GM19372 (cell line): ENCODE measurements around the gene ZNF74.
"Not testable (repeated sequence)": the region's sequence is repeated elsewhere in the genome, so short reads cannot be mapped to it uniquely, and the experiment has no call there.

ENCODE experiments used
- ATAC-seq: cut with Tn5 transposase; IDR thresholded peaks from one replicate; pipeline ENCODE4 v1.9.1; 2021; ENCODE audit warnings: mild to moderate bottlenecking, low read depth, moderate library complexity; ENCODE audit not compliant: unreplicated experiment

ZNF74 gene

DNA sequence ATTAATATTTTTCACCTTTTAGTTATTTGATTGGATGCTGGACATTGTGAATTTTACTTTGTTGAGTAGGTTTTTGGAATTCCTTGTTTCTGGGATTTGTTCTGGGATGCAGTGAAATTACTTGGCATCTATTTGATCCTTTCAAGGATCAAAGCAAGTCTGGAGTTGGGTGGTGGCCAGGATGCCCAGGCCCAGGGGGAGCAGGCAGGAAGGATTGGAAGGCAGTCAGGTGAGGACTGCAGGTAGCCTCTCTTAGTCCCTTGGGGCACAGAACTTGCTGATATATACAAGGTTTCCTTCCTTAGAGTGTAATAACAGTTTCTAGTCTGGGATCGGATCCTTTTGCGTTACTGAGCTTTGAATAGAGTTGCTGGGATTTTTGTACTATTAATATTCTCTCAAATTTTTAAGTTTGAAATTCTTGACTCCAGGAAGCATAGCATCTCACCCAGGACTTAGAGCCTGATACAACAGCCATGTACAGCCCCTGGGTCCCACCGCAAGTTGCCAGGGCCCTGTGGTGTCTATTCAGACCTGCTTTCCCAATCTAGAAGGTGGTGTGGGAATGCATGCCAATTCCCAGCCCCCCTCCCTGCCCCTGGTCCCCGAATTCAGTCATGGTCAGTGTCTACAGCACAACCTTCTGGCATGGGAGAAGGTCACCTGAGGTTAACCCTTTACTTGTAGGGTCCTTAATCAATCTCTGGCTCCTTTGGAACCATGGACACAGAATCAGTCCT is 6.1 kb downstream of the ZNF74 start:
- ATAC-seq, result no peak

DNA sequence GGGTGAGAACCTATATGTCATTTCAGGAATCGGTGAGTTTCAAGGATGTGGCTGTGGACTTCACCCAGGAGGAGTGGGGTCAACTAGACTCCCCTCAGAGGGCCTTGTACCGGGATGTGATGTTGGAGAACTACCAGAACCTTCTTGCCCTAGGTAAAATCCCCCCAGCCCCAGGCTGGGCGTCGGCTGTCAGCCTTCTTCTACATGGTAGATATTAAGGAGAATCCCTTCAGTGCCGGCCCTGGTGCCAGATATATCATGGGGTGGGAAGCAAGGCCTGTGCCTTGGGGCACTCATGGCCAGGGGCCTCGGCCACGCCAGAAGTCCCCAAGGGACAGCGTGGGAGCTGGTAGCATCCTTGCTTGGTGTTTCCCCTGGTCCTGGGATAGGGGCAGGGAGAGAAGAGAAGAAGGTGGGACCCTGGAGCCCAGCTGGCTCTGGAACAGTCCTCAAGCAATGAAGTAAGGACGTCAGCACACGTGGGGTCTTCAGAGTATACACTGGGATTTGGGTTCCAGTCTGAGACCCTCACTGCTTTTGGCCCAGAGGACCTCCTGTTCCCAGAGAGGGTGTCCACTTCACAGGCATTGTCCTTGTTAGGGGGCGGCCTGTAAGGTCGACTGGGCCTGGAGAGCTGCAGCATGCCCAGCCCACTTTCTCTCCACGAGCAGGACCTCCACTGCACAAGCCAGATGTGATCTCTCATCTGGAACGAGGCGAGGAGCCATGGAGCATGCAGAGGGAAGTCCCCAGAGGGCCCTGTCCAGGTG is 6.8 kb downstream of the ZNF74 start:
- no peak for ATAC-seq

DNA sequence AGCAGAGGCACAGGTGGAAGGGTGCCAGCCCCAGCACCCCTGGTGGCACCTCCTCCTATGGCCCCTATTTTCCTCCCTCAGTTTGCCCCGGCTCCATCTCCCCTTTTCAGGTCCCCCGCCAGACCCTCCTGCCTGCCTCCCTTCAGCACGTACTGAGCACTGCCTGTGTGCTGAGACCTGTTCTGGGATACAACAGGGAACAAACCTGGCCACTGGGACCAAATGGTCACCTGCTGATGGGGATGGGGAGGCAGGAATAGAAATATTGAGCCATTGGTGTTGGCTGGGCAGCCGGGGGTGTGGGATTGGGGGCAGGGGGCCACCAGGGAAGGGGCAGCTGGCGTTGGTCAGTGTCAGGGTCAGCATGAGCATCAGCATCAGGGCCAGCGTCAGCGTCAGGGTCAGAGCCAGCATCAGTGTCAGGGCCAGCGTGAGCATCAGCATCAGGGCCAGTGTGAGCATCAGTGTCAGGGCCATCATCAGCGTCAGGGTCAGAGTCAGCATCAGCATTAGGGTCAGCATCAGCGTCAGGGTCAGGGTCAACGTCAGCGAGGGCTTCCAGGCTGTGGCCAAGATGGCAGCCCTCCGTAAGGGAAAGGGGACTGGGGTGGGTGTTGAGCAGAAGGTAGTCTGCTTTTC is 7.5 kb downstream of the ZNF74 start:
- ATAC-seq, result no peak

DNA sequence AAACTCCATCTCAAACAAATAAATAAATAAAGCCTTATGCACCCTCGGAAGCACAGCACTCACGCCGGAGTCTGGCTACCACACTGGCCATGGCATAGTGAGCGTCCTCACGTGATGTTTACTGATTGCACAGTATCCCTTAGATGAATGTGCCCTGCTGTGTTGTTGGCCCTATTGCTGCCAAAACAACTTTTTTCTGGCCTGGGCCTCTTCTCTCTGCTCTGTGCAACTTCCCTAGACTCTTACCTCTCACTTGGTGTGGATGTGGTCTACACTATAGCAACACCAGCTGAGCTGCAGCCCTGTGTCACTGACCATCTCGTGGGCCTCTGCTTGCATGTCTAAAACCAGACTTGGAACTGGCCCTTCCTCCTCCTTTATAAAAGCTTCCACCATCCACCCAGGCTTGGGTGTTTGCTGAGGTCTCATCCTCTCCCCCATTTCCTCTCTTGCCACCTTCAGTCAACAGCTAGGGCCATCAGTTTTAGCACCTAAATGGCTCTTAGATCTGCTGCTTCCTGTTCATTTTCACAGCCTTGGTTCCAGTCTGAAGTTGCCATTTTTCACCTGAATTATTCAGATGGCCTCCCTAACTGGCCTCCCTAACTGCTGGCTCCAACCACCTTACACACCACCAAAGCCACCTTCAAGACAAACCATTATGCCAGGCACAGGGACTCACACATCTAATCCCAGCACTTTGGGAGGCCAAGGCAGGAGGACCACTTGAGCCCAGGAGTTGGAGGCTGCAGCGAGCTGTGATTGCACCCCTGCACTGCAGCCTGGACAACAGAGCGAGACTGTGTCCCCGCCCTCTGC is 9.2 kb downstream of the ZNF74 start:
- ATAC-seq, result no peak

DNA sequence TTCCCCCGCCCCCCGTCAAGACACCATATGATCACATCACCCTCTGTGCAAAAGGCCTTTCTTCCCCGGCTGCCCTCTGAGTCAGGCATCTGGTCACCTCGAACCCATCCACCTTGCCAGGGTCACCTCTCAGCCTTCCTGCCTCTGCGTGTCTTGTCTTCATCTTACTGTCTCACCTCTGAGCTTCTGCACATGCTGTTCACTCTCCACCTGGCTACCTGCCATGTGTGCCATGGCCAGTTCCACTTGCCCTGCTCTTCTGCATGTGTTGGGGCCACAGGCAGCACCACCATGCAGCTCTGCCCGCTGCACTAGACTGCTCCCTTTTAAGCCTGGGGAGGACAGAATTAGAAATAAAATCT is 9.8 kb downstream of the ZNF74 start:
- no peak for ATAC-seq

DNA sequence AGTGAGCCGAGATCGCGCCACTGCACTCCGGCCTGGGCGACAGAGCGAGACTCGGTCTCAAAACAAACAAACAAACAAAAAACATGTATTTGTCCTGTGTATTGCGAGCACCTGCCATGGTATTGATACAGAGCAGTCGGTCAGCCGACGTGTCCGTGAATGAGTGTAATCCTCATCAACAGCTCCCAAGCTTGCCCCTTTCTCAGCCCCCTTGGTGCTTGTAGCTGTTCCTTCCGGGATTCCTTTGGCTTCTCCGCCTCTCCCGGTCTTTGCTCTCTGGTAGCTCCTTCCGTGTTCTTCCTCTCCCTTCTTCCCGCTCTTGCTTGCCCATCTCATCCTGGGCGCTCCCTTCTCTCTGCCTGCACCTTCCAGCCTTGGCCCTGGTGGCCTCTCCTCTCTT is 10.9 kb downstream of the ZNF74 start:
- no peak for ATAC-seq

DNA sequence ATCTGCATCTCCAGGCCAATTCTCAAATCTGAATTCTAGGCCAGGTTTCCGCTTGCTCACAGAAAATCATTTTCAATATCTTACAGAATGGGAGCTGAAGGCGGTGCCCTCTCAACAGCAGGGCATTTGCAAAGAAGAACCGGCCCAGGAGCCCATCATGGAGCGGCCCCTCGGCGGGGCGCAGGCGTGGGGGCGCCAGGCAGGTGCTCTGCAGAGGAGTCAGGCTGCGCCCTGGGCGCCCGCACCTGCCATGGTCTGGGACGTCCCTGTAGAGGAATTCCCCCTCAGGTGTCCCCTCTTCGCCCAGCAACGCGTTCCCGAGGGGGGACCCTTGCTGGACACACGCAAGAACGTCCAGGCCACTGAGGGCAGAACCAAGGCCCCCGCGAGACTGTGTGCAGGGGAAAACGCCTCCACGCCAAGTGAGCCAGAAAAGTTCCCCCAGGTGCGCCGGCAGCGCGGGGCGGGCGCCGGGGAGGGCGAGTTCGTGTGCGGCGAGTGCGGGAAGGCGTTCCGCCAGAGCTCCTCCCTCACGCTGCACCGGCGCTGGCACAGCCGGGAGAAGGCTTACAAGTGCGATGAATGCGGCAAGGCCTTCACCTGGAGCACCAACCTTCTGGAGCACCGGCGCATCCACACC is 11.5 kb downstream of the ZNF74 start:
- no peak for ATAC-seq

DNA sequence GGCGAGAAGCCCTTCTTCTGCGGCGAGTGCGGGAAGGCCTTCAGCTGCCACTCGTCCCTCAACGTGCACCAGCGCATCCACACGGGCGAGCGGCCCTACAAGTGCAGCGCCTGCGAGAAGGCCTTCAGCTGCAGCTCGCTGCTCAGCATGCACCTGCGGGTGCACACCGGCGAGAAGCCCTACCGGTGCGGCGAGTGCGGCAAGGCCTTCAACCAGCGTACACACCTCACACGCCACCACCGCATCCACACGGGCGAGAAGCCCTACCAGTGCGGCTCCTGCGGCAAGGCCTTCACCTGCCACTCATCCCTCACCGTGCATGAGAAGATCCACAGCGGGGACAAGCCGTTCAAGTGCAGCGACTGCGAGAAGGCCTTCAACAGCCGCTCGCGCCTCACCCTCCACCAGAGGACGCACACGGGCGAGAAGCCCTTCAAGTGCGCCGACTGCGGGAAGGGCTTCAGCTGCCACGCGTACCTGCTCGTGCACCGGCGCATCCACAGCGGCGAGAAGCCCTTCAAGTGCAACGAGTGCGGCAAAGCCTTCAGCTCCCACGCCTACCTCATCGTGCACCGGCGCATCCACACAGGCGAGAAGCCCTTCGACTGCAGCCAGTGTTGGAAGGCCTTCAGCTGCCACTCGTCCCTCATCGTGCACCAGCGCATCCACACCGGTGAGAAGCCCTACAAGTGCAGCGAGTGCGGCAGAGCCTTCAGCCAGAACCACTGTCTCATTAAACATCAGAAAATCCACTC is 12.2 kb downstream of the ZNF74 start:
- no peak for ATAC-seq

DNA sequence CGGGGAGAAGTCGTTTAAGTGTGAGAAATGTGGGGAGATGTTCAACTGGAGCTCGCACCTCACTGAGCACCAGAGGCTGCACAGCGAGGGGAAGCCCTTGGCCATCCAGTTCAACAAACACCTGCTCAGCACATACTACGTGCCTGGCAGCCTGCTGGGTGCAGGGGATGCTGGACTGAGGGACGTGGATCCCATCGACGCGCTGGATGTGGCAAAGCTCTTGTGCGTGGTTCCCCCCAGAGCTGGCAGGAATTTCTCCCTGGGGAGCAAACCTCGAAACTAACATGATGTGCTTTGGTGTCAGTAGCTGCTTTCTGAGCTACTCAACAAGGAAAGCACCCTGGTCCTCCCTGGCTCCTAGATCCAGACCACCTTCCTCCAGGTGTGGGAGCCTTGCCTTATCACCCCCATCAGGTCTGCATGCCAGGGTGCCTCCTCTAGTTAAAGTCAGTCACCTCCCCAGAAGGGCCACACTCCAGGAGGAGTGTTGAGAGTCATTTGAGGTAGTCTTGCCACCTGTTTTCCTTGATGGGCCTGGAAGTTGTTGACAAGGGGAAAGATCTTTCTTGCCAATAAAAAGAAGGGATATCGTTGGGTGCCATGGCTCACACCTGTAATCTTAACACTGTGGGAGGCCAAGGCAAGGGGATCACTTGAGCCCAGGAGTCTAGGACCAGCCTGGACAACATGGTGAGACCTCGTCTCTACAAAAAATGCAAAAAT is 12.9 kb downstream of the ZNF74 start:
- ATAC-seq, result no peak

DNA sequence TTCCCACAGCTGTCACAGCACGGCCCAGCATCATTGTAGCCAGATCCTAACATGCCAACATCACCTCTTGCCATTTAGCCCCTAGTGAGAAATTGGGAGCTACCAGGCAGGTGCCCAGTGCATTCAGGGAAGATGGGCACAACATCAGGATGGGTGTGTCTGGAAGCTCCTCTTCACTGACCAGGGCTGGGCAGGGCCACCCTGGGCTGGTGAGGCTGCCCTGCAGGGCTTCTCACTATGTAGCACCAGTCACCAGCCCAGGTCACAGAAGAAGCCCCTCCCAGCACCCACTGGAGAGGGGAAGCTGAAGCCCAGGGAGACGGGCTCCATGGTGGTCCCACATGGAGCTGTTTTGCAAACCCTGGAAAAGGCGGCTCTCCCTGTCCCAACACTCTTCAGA is 13.9 kb downstream of the ZNF74 start:
- no peak for ATAC-seq

DNA sequence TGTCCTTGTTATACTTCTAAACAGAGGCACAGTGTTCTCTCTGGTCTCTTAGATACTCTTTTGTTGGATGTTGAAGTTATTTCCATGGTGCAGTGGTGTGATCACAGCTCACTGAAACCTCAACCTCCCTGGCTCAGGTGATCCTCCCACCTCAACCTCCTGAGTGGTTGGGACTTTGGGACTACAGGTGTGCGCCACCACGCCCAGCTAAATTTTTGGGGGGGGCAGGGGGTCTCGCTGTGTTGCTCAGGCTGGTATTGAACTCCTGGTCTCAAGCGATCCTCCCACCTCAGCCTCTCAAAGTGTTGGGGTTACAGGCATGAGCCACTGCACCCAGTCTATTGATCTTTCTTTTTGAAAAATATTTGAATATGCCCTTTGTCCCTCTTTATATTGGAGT is 14.9 kb downstream of the ZNF74 start:
- no peak for ATAC-seq

DNA sequence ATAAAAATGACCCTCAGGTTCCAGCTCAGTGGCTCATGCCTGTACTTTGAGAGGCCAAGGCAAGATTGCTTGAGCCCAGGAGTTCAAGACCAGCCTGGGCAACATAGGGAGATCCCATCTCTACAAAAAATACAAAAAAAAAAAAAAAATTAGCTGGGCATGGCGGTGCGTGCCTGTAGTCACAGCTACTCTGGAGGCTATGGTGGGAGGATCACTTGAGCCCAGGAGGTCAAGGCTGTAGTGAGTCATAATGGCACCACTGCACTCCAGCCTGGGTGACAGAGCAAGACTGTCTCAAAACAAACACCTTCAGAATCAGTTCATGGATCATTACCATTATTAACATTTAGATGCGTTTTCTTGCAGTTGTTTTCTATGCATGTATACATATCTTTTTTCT is 15.4 kb downstream of the ZNF74 start:
- ATAC-seq, result not testable (repeated sequence)

DNA sequence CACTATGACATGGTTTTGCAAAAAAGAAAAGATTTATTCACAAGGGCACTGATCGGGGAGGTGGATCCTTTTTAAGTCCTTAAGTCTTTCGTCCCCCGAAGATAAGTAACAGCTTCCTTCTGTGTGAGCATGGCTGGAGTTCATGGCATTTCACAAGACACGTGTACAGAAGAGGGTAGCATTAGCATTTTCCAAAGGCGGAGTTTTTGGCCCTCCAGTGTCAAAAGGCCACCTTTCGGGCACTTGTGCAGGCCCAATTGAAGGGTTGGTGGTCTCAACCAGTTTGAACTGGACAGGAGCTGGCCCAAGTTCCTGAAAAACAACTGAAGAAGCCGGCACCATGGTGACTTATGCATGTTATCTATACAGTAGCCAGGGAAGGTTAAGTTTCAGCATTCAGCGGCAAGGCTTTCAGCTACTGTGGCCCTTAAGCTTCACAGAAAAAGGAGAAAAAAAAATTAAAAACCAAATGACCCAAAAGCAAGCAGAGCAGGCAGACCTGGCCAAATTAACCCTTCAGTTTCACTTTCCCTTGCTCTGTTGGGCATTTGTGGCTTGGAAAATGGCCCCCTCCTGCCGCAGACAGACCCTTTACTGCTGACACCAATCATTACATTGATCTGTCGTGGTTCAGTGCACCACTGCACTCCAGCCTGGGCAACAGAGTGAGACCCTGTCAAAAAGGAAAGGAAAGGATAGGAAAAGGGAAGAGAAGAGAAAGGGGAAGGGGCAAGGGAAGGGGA is 18.7 kb downstream of the ZNF74 start:
- ATAC-seq, result no peak

DNA sequence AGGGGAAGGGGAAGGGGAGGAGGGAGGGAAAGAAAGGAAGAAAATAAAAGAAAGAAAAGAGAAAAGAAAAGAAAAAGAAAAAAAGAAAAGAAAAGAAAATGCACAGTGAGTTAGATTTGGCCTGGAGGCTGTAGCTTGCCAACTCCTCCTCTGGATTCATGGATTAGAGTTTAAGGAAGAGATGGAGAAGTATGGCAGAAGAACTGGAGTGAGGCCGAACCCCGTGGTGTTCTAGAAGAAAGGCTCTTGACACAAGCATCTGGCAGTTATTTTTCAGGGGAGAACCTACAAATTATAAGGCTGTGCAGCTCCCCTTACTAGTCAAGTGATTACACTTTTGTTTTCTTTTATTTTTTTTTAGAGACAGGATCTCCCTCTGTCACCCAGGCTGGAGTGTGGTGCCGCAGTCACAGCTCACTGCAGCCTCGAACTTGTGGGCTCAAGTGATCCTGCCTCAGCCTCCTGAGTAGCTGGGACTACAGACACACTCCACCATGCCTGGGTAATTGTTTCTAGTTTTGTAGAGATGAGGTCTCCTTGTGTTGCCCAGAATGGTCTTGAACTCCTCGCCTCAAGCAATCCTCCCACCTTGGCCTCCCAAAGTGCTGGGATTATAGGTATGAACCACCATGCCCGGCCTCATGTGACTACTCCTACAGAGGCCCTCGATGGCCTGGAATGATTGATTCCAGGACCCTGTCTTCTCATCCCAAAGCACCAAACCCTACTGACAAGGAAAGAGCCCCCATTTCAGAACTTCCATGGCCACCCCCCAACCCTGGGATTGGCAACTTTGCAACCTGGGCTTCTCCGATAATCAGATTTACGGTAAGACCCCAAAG is 19.5 kb downstream of the ZNF74 start:
- ATAC-seq, result no peak

DNA sequence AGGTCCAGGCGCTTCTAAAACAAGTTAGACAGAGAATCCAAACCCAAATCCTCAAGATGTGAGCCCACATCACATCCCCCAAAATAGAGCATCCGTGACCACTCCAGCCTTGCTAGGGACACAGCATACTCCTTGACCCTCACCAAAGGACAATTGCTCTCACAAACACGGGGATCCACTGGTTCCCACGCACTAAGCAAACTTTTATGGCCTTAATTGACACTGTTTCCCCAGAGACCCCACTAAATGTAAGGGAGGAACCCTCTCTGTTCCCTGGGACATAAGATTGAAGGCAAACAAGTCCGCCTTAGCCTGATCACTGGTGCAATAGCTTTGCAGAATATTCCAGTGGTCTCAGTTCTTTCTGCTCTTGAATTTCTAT is 20.1 kb downstream of the ZNF74 start:
- no peak for ATAC-seq

DNA sequence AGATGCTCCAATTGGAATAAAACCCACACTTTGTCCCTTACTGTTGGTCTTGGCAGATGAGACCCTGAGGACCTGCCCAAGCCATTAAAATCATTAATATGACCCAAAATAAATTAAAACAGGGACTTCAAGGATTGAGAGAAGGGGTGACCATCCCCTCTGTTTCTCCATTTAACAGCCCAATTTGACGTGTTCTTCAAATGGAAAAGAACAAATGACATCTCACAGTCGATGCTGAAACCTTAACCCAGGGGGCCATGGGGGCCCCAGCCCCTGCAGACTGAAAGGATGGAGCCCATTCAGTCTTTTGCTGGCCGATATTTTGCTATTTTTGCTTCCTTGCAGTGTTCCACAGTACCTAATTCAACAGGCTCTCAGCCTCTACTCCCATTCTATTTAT is 20.5 kb downstream of the ZNF74 start:
- ATAC-seq, result no peak

DNA sequence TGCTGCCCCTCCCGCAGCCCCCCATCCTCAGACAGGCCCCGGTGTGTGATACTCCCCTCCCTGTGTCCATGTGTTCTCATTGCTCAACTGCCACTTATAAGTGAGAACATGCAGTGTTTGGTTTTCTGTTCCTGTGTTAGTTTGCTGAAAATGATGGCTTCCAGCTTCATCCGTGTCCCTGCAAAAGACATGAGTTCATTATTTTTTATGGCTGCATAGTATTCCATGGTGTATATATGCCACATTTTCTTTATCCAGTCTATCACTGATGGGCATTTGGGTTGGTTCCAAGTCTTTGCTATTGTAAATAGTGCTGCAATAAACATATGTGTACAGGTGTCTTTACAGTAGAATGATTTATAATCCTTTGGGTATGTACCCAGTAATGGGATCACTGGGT is 21.3 kb downstream of the ZNF74 start:
- ATAC-seq, result not testable (repeated sequence)

DNA sequence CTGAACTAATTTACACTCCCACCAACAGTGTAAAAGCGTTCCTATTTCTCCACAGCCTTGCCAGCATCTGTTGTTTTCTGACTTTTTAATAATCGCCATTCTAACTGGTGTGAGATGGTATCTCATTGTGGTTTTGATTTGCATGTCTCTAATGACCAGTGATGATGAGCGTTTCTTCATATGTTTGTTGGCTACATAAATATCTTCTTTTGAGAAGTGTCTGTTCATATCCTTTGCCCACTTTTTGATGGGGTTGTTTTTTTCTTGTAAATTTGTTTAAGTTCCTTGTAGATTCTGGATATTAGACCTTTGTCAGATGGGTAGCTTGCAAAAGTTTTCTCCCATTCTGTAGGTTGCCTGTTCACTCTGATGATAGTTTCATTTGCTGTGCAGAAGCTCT is 21.7 kb downstream of the ZNF74 start:
- not testable (repeated sequence) for ATAC-seq
